ENCODE measurements around the gene TMEM131L. TPM values are rescaled to one million over a fixed set of nuclear protein-coding genes. Genes with fewer than 3 reads are reported as not detected.
"Not testable (repeated sequence)": the region's sequence is repeated elsewhere in the genome, so short reads cannot be mapped to it uniquely, and the experiment has no call there.

TMEM131L gene
- total RNA-seq, 2 experiments from 2014 or later, result 51.7 to 52.4 TPM

GRCh38 chr4:153450544-153450917 is 15.6 kb upstream of the TMEM131L start:
- ChIA-PET POLR2A (interaction anchor here (4.1 kb wide), 1 partner anchor 16 kb away, joined by 14 read pairs; the partner anchor contains the start of gene TMEM131L), CTCF (interaction anchor here (4.3 kb wide), 1 partner anchor 15 kb away, joined by 18 read pairs; the partner anchor contains the start of gene TMEM131L)
- H3K4me3 Mint-ChIP-seq, result peak overlapping the region; percentile 37
- peak overlapping the region; percentile 88 for H3K27ac Mint-ChIP-seq
- no peak for TF ChIP-seq CTCF (IDR thresholded peaks at IDR 0.05)
- ATAC-seq (peak; percentile 82), DNase-seq (peak; percentile 47)
- no peaks in the 10 kb centered on the region for H3K27me3 Mint-ChIP-seq
- no peaks in the 10 kb centered on the region for H3K9me3 Mint-ChIP-seq
- peaks cover 14% of the 10 kb centered on the region for H3K4me1 Mint-ChIP-seq (ENCODE audit: low read depth)
- no peaks in the 10 kb centered on the region for H3K36me3 Mint-ChIP-seq (ENCODE audit: low read depth)
- intact Hi-C loops (cut with micrococcal nuclease), result no loop called here

DNA sequence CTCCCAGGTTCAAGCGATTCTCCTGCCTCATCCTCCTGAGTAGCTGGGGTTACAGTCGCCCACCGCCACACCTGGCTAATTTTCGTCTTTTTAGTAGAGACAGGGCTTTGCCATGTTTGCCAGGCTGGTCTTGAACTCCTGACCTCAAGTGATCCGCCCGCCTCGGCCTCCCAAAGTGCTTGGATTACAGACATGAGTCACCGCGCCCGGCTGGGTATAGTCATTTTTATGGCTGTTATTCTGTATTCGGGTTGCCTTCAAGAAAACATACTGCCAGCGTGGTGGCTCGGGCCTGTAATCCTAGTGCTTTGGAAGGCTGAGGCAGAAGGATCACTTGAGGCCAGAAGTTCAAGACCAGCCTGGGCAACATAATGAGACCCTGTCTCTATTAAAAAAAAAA is 15.0 kb upstream of the TMEM131L start:
- DNase-seq; H3K36me3 Mint-ChIP-seq (ENCODE audit: low read depth); intact Hi-C loops (cut with micrococcal nuclease); H3K27ac Mint-ChIP-seq; H3K9me3 Mint-ChIP-seq; H3K27me3 Mint-ChIP-seq; ATAC-seq; H3K4me3 Mint-ChIP-seq: not testable (repeated sequence)
- CTCF ChIA-PET, result interaction anchor here (4.3 kb wide), 1 partner anchor 15 kb away, joined by 18 read pairs; the partner anchor contains the start of gene TMEM131L
- POLR2A ChIA-PET, result interaction anchor here (4.1 kb wide), 1 partner anchor 15 kb away, joined by 14 read pairs; the partner anchor contains the start of gene TMEM131L
- H3K4me1 Mint-ChIP-seq (ENCODE audit: low read depth), result peaks cover 14% of the 10 kb centered on the region

DNA sequence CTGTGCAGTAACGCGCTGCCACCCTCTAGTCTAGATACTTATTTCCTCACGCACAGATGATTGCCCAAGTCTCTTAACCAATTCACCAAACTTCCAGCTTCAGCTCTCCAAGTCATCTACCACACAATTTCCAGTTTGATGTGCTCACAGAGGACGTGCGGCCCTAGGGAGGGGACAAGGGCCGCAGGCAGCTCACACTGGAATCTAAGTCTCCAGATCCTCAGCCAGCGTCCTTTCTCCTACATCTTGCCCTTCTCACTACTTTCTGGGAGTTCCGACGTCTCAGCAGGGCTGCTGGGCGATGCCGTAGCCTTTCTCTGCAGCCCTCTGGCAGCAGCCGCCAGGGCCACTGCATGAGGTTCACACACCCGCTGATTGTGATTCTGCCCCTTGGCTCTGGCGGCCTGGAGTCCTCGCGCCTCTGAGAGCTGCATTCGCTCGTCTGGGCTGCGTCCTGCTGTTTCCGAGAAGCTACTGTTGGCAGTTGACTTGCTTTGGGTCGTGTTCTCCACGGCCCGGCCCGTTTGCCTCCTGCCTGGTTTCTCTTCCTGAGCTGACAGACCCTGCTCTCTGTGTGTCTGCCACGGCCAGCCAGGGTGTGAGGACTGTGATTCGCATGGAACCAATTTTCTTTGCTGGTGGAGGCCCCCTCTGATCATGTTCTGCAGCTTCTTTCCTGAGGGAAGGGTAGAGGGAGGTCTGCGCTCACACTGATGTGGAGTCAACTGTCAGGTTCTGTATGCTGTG is 14.1 kb upstream of the TMEM131L start:
- no peak for ATAC-seq
- intact Hi-C loops (cut with micrococcal nuclease), result no loop called here
- POLR2A ChIA-PET, result interaction anchor here (0.8 to 4.1 kb wide), 2 partner anchors 14 to 122 kb away, joined by 3 to 14 read pairs; partner anchors contain the start of gene TMEM131L

GRCh38 chr4:153452658-153453378 is 13.3 kb upstream of the TMEM131L start:
- ChIA-PET CTCF (interaction anchor here (4.3 kb wide), 1 partner anchor 13 kb away, joined by 18 read pairs; the partner anchor contains the start of gene TMEM131L), POLR2A (interaction anchor here (0.8 to 4.1 kb wide), 3 partner anchors 13 to 122 kb away, joined by 3 to 14 read pairs (median 3); partner anchors contain the start of gene TMEM131L)
- no peaks in the 10 kb centered on the region for H3K36me3 Mint-ChIP-seq (ENCODE audit: low read depth)
- H3K4me1 Mint-ChIP-seq (ENCODE audit: low read depth), result peaks cover 14% of the 10 kb centered on the region
- H3K27ac Mint-ChIP-seq, result no peak overlapping the region
- intact Hi-C loops (cut with micrococcal nuclease), result no loop called here
- no peaks in the 10 kb centered on the region for H3K9me3 Mint-ChIP-seq
- H3K4me3 Mint-ChIP-seq, result no peak overlapping the region
- TF ChIP-seq CTCF (IDR thresholded peaks at IDR 0.05), result no peak
- DNase-seq, result no peak
- ATAC-seq, result no peak
- no peaks in the 10 kb centered on the region for H3K27me3 Mint-ChIP-seq

More for the DNA sequence above, 14.1 kb upstream of the TMEM131L start:
- Mint-ChIP-seq H3K4me1 (ENCODE audit: low read depth) (peaks cover 14% of the 10 kb centered on the region), H3K9me3 (no peaks in the 10 kb centered on the region), H3K36me3 (ENCODE audit: low read depth) (no peaks in the 10 kb centered on the region), H3K27ac (no peak overlapping the region), H3K27me3 (no peaks in the 10 kb centered on the region), H3K4me3 (no peak overlapping the region)
- TF ChIP-seq CTCF (IDR thresholded peaks at IDR 0.05), result no peak
- no peak for DNase-seq
- CTCF ChIA-PET, result interaction anchor here (4.3 kb wide), 1 partner anchor 14 kb away, joined by 18 read pairs; the partner anchor contains the start of gene TMEM131L

- TF ChIP-seq CTCF (IDR thresholded peaks at IDR 0.05), result no peak
- no peak for DNase-seq
- ATAC-seq, result no peak
- CTCF ChIA-PET, result no interaction called here
- POLR2A ChIA-PET, result interaction anchor here (1.5 kb wide), 1 partner anchor 17 kb away, joined by 3 read pairs; no protein-coding TSS in a partner anchor
- intact Hi-C loops (cut with micrococcal nuclease), result no loop called here
- no peaks in the 10 kb centered on the region for H3K36me3 Mint-ChIP-seq (ENCODE audit: low read depth)
- H3K27me3 Mint-ChIP-seq, result no peaks in the 10 kb centered on the region
- no peak overlapping the region for H3K4me3 Mint-ChIP-seq
- no peak overlapping the region for H3K27ac Mint-ChIP-seq
- peaks cover 14% of the 10 kb centered on the region for H3K4me1 Mint-ChIP-seq (ENCODE audit: low read depth)
- no peaks in the 10 kb centered on the region for H3K9me3 Mint-ChIP-seq
Observed at GRCh38 chr4:153453402-153453801, 12.8 kb upstream of the TMEM131L start.
